H1 (cell line): ENCODE measurements around the gene DTX4. TPM values are rescaled to one million over a fixed set of nuclear protein-coding genes. Genes with fewer than 3 reads are reported as not detected.

Source experiments
- CTCF ChIA-PET: fragments of 300-600 bp; sonication (Branson Sonifier 250); formaldehyde crosslinking; loops from one replicate; lab custom pipeline; 2021; ENCODE audit not compliant: partially characterized antibody; lab: Charles Lee
- POLR2A ChIA-PET: fragments of 300-600 bp; sonication (Branson Sonifier 250); formaldehyde crosslinking; loops from one replicate; lab custom pipeline; 2021; ENCODE audit warnings: inconsistent platforms; ENCODE audit not compliant: partially characterized antibody; lab: Charles Lee
- DNase-seq, 2 experiments: peaks; one replicate each; pipeline versions ENCODE4 v3.0.0 to v3.0.0-alpha.2; 2010 to 2022; ENCODE audit warnings: low spot score in 2 of 2, low read depth in 1 of 2, mixed read lengths in 1 of 2
- FAIRE-seq: peaks from 2 replicates; lab custom pipeline; 2011; peaks lifted over from hg19 to GRCh38; lab: Jason Lieb, UNC
- H2AFZ ChIP-seq: 2 replicates; pipeline ENCODE4 v1.8.1; 2012; ENCODE audit warnings: low read length, inconsistent platforms
- H2AK5ac ChIP-seq: 2 replicates; pipeline ENCODE4 v1.6.1; 2013; ENCODE audit warnings: low read depth, low read length
- H2BK120ac ChIP-seq: replicated peaks from 2 replicates; pipeline ENCODE3; 2013; ENCODE audit warnings: low read depth, low read length, inconsistent platforms
- H2BK12ac ChIP-seq: 2 replicates; pipeline ENCODE4 v1.6.1; 2013; ENCODE audit warnings: low read depth, low read length
- H2BK15ac ChIP-seq: 2 replicates; pipeline ENCODE4 v1.6.1; 2013; ENCODE audit warnings: low read length
- H2BK20ac ChIP-seq: 2 replicates; pipeline ENCODE4 v1.6.1; 2013; ENCODE audit warnings: low read length
- H2BK5ac ChIP-seq: 2 replicates; pipeline ENCODE4 v1.6.1; 2013; ENCODE audit warnings: low read depth, low read length
- H3K14ac ChIP-seq: 2 replicates; pipeline ENCODE4 v1.6.1; 2013; ENCODE audit warnings: inconsistent platforms; ENCODE audit not compliant: insufficient read length
- H3K18ac ChIP-seq: 2 replicates; pipeline ENCODE4 v1.6.1; 2013; ENCODE audit warnings: low read length; ENCODE audit errors: extremely low read depth
- H3K23ac ChIP-seq: 2 replicates; pipeline ENCODE4 v1.6.1; 2013; ENCODE audit warnings: inconsistent platforms; ENCODE audit not compliant: insufficient read length
- H3K23me2 ChIP-seq: 2 replicates; pipeline ENCODE4 v1.6.1; 2013; ENCODE audit warnings: low read depth, low read length
- H3K27ac ChIP-seq: 2 replicates; pipeline ENCODE4 v1.6.1; 2011; ENCODE audit warnings: low read depth, low read length, inconsistent platforms
- H3K27me3 ChIP-seq, 4 experiments: replicated peaks in 1 of 4; 1 replicate in 1 of 4; 2 replicates in 3 of 4; pipeline versions ENCODE4 v1.6.1 to v1.8.1; 2011 to 2013; ENCODE audit warnings: low read length in 3 of 4, mild to moderate bottlenecking in 3 of 4, inconsistent platforms in 2 of 4, mixed read lengths in 2 of 4, moderate library complexity in 1 of 4; ENCODE audit not compliant: control insufficient read depth in 3 of 4, insufficient read depth in 3 of 4; ENCODE audit errors: extremely low read depth in 1 of 4
- H3K36me3 ChIP-seq, 4 experiments: 2 replicates each; pipeline versions ENCODE4 v1.6.1 to v1.8.1; 2011 to 2013; ENCODE audit warnings: mild to moderate bottlenecking in 4 of 4, low read length in 3 of 4, moderate library complexity in 2 of 4, control low read depth in 1 of 4, inconsistent platforms in 1 of 4; ENCODE audit not compliant: insufficient read depth in 4 of 4, control insufficient read depth in 2 of 4
- H3K4ac ChIP-seq: replicated peaks from 2 replicates; pipeline ENCODE3; 2013; ENCODE audit warnings: low read length, low read depth, mixed read lengths, inconsistent platforms; ENCODE audit not compliant: insufficient read length
- H3K4me1 ChIP-seq, 4 experiments: replicated peaks in 1 of 4; 1 replicate in 1 of 4; 2 replicates in 3 of 4; pipeline versions ENCODE4 v1.6.1 to v1.8.1; 2011 to 2013; ENCODE audit warnings: low read length in 3 of 4, inconsistent platforms in 2 of 4, mixed read lengths in 1 of 4; ENCODE audit not compliant: insufficient read depth in 4 of 4, control insufficient read depth in 3 of 4
- H3K4me2 ChIP-seq, 2 experiments: 2 replicates each; pipeline versions ENCODE4 v1.6.1 to v1.8.1; 2011 to 2013; ENCODE audit warnings: low read depth in 2 of 2, low read length in 2 of 2, control low read depth in 1 of 2, inconsistent platforms in 1 of 2, mild to moderate bottlenecking in 1 of 2; ENCODE audit not compliant: insufficient read depth in 1 of 2
- H3K4me3 ChIP-seq, 4 experiments: fragments of 200-600, 300-600 bp in 1 of 4; sonication (generic), shearing (Covaris generic), sonication (Bioruptor Twin) in 1 of 4; 2 replicates each; pipeline versions ENCODE4 v1.5.1 to v1.8.1; 2011 to 2016; ENCODE audit warnings: low read length in 4 of 4, low read depth in 3 of 4, control low read depth in 2 of 4, inconsistent platforms in 2 of 4, mild to moderate bottlenecking in 2 of 4, mixed read lengths in 1 of 4, moderate library complexity in 1 of 4; ENCODE audit not compliant: insufficient read depth in 2 of 4; ENCODE audit errors: extremely low read depth in 1 of 4
- H3K56ac ChIP-seq: replicated peaks from 2 replicates; pipeline ENCODE3; 2013; ENCODE audit warnings: low read depth, mild to moderate bottlenecking, mixed read lengths, low read length, inconsistent platforms; ENCODE audit not compliant: insufficient read length
- H3K79me1 ChIP-seq: 2 replicates; pipeline ENCODE4 v1.6.1; 2013; ENCODE audit warnings: low read depth, low read length, control low read depth
- H3K79me2 ChIP-seq, 2 experiments: 2 replicates each; pipeline versions ENCODE4 v1.6.1 to v1.8.1; 2012 to 2013; ENCODE audit warnings: low read length in 2 of 2, mild to moderate bottlenecking in 2 of 2, inconsistent platforms in 1 of 2; ENCODE audit not compliant: insufficient read depth in 2 of 2, control insufficient read depth in 1 of 2
- H3K9ac ChIP-seq, 4 experiments: replicated peaks in 1 of 4; 1 replicate in 1 of 4; 2 replicates in 3 of 4; pipeline versions ENCODE4 v1.6.1 to v1.8.1; 2011 to 2013; ENCODE audit warnings: low read depth in 3 of 4, low read length in 3 of 4, control low read depth in 2 of 4, mild to moderate bottlenecking in 2 of 4, moderate library complexity in 2 of 4, inconsistent platforms in 1 of 4; ENCODE audit errors: extremely low read depth in 1 of 4
- H3K9me3 ChIP-seq, 2 experiments: 2 replicates each; pipeline versions ENCODE4 v1.6.1 to v1.8.1; 2012 to 2013; ENCODE audit warnings: mild to moderate bottlenecking in 2 of 2, moderate library complexity in 2 of 2, control low read depth in 1 of 2, inconsistent platforms in 1 of 2, low read depth in 1 of 2, low read length in 1 of 2, mixed read lengths in 1 of 2; ENCODE audit not compliant: insufficient read depth in 2 of 2
- H4K20me1 ChIP-seq, 2 experiments: replicated peaks in 1 of 2; 2 replicates each; pipeline versions ENCODE3 to v1.8.1; 2011 to 2013; ENCODE audit warnings: inconsistent platforms in 2 of 2, low read length in 2 of 2, mild to moderate bottlenecking in 1 of 2; ENCODE audit not compliant: insufficient read depth in 2 of 2, control insufficient read depth in 1 of 2
- H4K5ac ChIP-seq: 2 replicates; pipeline ENCODE4 v1.6.1; 2013; ENCODE audit warnings: low read length, low read depth, mixed read lengths, inconsistent platforms; ENCODE audit not compliant: insufficient read length
- H4K8ac ChIP-seq: 2 replicates; pipeline ENCODE4 v1.8.0; 2013; ENCODE audit warnings: mild to moderate bottlenecking, moderate library complexity, low read length, inconsistent platforms; ENCODE audit not compliant: insufficient read depth; ENCODE audit errors: extremely low read depth
- H4K91ac ChIP-seq: replicated peaks from 2 replicates; pipeline ENCODE3; 2013; ENCODE audit warnings: low read length, mixed read lengths, inconsistent platforms; ENCODE audit not compliant: insufficient read length
- ASH2L ChIP-seq: fragments of 200-600, 300-600 bp; sonication (generic); IDR thresholded peaks from one replicate; pipeline ENCODE4 v1.7.1; 2017; ENCODE audit warnings: low read length
- BRCA1 ChIP-seq: IDR thresholded peaks from 2 replicates; pipeline ENCODE4 v1.6.1; 2012; ENCODE audit warnings: low read depth, low read length, improper control_type of control experiment
- CBX8 ChIP-seq: fragments of 300-800, 300-1000 bp; sonication (generic); IDR thresholded peaks from 2 replicates; pipeline ENCODE4 v1.7.1; 2016; ENCODE audit warnings: low read depth, low read length, borderline replicate concordance
- CHD2 ChIP-seq: IDR thresholded peaks from 2 replicates; pipeline ENCODE4 v1.6.1; 2012; ENCODE audit warnings: low read length, improper control_type of control experiment
- CREB1 ChIP-seq: IDR thresholded peaks from 2 replicates; pipeline ENCODE4 v1.6.1; 2012; ENCODE audit warnings: inconsistent platforms
- E2F6 ChIP-seq: IDR thresholded peaks from 2 replicates; pipeline ENCODE4 v1.6.1; 2012; ENCODE audit warnings: inconsistent platforms
- EZH2 ChIP-seq: fragments of 200-600 bp; sonication (generic); IDR thresholded peaks from 2 replicates; pipeline ENCODE4 v1.7.1; 2012; ENCODE audit warnings: low read depth, mild to moderate bottlenecking, moderate library complexity, low read length, inconsistent platforms; ENCODE audit not compliant: severe bottlenecking
- HDAC6 ChIP-seq: IDR thresholded peaks from one replicate; pipeline ENCODE4 v1.7.1; 2012; ENCODE audit warnings: low read depth, mild to moderate bottlenecking, inconsistent platforms, low read length, moderate library complexity
- RXRA ChIP-seq: IDR thresholded peaks from 2 replicates; pipeline ENCODE4 v1.6.1; 2011; ENCODE audit warnings: low read depth, mild to moderate bottlenecking, low read length, moderate library complexity; ENCODE audit not compliant: insufficient read depth
- SAP30 ChIP-seq: fragments of 300-600 bp; sonication (generic); IDR thresholded peaks from 2 replicates; pipeline ENCODE4 v1.7.1; 2012; ENCODE audit warnings: low read length, moderate library complexity, mild to moderate bottlenecking, inconsistent platforms; ENCODE audit not compliant: insufficient read depth, insufficient replicate concordance
- SIRT6 ChIP-seq: IDR thresholded peaks from one replicate; pipeline ENCODE4 v1.7.1; 2012; ENCODE audit warnings: low read length, inconsistent platforms
- SP1 ChIP-seq: IDR thresholded peaks from 2 replicates; pipeline ENCODE4 v1.6.1; 2011; ENCODE audit warnings: low read depth, low read length
- SRF ChIP-seq: IDR thresholded peaks from 2 replicates; pipeline ENCODE4 v1.6.1; 2011; ENCODE audit warnings: mild to moderate bottlenecking, low read depth, low read length, moderate library complexity
- TBP ChIP-seq: IDR thresholded peaks from 2 replicates; pipeline ENCODE4 v1.6.1; 2011; ENCODE audit warnings: low read depth, low read length, improper control_type of control experiment
- polyA plus RNA-seq, 7 experiments: library from polyadenylated mRNA; depleted of rRNA in 3 of 7; stranded (reverse) in 5 of 7; unstranded in 2 of 7; fragments of >200 nt in 5 of 7; fragments of 200-250 nt in 2 of 7; gene quantifications; 1 replicate in 5 of 7; 2 replicates in 1 of 7; 4 replicates in 1 of 7; pipeline versions ENCODE4 v1.2.1 to v1.2.3, GENCODE V29; 2011 to 2013; ENCODE audit warnings: missing spikeins in 2 of 7, mixed read lengths in 2 of 7
- total RNA-seq: library from RNA; stranded (reverse); fragmentation: NEBNext Ultra II Directional; extraction: Animal tissue kit (Norgen Biotek cat#: 25700); gene quantifications from 2 replicates; pipeline ENCODE4 v1.2.1, GENCODE V29; 2021
- TF ChIP-seq, protein P1 (sequence below): IDR thresholded peaks from 2 replicates; pipeline ENCODE4 v1.6.1; 2011; ENCODE audit warnings: low read depth, mild to moderate bottlenecking, low read length; ENCODE audit not compliant: insufficient read depth

The DTX4 gene
- total and polyA plus RNA-seq, 2 of the 8 experiments (the other 6 are each of a cell fraction or from before 2014, with no cell fraction given) = 5.1 to 18.8 TPM

DNA sequence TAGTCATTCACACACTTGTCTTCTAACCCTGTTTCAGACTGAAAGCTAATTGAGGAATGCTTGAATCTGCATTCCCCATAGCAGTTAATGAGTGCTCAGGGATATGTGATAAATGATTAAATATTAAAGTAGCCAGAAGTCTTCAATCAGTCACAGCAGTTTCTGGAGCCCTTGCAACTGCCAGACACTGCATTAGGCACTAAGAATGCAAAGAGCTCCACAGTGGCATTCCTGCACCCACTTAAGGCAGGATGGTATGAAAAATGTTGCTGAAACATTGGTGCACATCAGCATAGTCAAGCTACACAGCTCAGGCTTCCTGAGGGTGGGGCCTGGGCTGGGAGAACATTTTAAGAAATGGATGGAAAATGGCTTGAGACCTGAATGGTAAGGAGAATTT, 6.5 kb downstream of the DTX4 start:
- no peak overlapping the region for H3K4me3 ChIP-seq
- DNase-seq = no peak
- H3K4ac ChIP-seq = no peak overlapping the region
- no peak overlapping the region for H3K9ac ChIP-seq
- peaks cover 6 to 19% (median 12%) of the 10 kb centered on the region in 4 experiments; a peak in 6 of 7 replicates for H3K4me1 ChIP-seq
- no peak overlapping the region for H3K56ac ChIP-seq
- FAIRE-seq = no peak
- H3K18ac ChIP-seq = no peak overlapping the region
- peaks cover 2 to 5% of the 10 kb centered on the region in 2 experiments for H4K20me1 ChIP-seq
- CTCF ChIA-PET = interaction anchor here (1.5 to 9.6 kb wide), 3 partner anchors 8 to 120 kb away, joined by 3 to 96 read pairs (median 25); no protein-coding TSS in a partner anchor
- H3K27me3 ChIP-seq = no peaks in the 10 kb centered on the region
- no peak overlapping the region for H3K14ac ChIP-seq
- peaks cover 0 to 14% of the 10 kb centered on the region in 2 experiments; a peak in 2 of 4 replicates for H3K79me2 ChIP-seq
- no peak overlapping the region for H2BK5ac ChIP-seq
- H2BK20ac ChIP-seq = no peak overlapping the region
- no peak overlapping the region for H2BK120ac ChIP-seq
- H3K23me2 ChIP-seq = peaks cover 8% of the 10 kb centered on the region; the same call in 1 of the 2 replicates
- no peak overlapping the region for H2AFZ ChIP-seq
- H2BK12ac ChIP-seq = no peak overlapping the region
- H3K23ac ChIP-seq = no peak overlapping the region
- POLR2A ChIA-PET = no interaction called here
- no peak overlapping the region for H4K8ac ChIP-seq
- no peak overlapping the region for H2AK5ac ChIP-seq
- H4K91ac ChIP-seq = no peak overlapping the region
- no peak overlapping the region for H3K4me2 ChIP-seq
- no peaks in the 10 kb centered on the region for H3K9me3 ChIP-seq
- peaks cover 4% of the 10 kb centered on the region; the same call in 1 of the 2 replicates for H3K79me1 ChIP-seq
- TF ChIP-seq E2F6 (no peak), CREB1 (no peak), SRF (no peak), CBX8 (no peak), BRCA1 (no peak), SP1 (no peak), EZH2 (no peak), SAP30 (no peak), TBP (no peak), SIRT6 (no peak), ASH2L (no peak), CHD2 (no peak), RXRA (no peak), HDAC6 (no peak)
- TF ChIP-seq, protein P1, sequence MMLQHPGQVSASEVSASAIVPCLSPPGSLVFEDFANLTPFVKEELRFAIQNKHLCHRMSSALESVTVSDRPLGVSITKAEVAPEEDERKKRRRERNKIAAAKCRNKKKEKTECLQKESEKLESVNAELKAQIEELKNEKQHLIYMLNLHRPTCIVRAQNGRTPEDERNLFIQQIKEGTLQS = no peak
- no peak overlapping the region for H4K5ac ChIP-seq
- no peak overlapping the region for H3K27ac ChIP-seq
- peaks cover 0 to 6% (median 0%) of the 10 kb centered on the region in 4 experiments; a peak in 2 of 8 replicates for H3K36me3 ChIP-seq
- no peak overlapping the region for H2BK15ac ChIP-seq
